Stimulated activated CD4-positive, alpha-beta T cell treated with anti-CD3 and anti-CD28 coated beads, Interleukin-1b, Interleukin-23, amount 100 ng/mL, for 1 hour (primary cell): ENCODE measurements around the gene GAREM1.
"Not testable (repeated sequence)": the region's sequence is repeated elsewhere in the genome, so short reads cannot be mapped to it uniquely, and the experiment has no call there.

ENCODE experiments used
- DNase-seq, 2 donors: peaks; one replicate each; pipeline ENCODE4 v3.0.0-alpha.2; 2020; ENCODE audit warnings: low read depth in 2 of 2

Gene GAREM1

GRCh38 chr18:32470714-32471633, at the start of gene GAREM1:
Gene GAREM1, minus strand, starts transcription at chr18:32470882. Its CDS starts 454 bp downstream, at chr18:32470428.
- peak; percentile 34 to 39 for DNase-seq

DNA sequence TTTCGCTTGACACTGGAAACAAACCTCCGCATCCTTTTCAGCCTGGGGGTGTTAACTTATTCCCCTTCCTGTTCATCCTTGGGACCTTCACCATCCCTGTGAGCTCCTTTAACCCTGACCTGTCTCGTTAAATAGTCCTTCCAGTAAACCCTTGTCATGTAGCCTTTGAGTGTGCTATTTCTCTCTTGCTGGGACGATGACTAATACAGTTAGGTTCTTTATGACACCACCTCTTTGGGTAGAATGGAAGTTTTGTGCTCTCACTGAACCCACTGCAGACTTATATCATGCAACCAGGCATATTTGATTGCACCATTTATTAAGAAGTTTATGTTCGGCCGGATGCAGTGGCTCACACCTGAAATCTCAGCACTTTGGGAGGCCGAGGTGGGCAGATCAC, 40.5 kb upstream of the GAREM1 start:
- no peak for DNase-seq

GRCh38 chr18:32509111-32509510, 38.4 kb upstream of the GAREM1 start:
- DNase-seq = no peak

DNA sequence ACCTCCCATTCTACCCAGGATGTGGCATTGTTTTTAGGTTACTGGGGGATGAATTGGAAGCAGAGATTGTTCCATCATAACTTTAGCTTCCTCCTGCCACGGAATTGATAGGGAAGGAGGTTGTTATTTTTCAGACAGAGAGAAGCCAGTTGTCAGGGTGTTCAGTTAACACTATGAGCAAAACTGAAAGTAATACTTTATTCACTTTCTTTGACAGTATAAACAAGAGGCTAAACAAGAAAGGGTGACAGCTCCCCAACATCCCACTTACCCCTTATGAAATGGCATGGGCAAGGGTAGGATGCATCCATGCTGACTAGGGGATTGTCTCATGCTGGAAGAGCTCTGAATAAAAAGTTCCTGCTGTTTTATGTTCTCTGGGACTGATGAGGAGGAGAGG, 36.4 kb upstream of the GAREM1 start:
- DNase-seq = no peak

DNA sequence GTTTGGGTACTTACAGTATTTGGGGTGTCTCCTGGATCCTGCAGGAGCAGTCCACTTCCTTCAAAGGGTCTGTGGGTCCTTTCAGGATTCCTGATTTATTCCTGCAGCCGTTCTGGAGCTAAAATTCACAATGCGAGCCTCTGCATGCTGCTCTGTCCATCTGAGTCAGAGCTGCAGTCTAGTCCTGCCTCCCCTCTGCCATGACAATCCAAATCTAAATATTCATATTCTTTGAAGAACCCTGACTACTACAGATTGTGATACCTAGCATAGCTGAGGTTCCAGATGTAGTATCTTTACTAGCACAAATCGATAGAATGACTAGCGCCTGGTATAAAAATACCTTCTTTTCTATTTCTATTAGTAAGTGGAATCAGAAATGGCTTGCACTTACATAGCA, 31.3 kb upstream of the GAREM1 start:
- no peak for DNase-seq

DNA sequence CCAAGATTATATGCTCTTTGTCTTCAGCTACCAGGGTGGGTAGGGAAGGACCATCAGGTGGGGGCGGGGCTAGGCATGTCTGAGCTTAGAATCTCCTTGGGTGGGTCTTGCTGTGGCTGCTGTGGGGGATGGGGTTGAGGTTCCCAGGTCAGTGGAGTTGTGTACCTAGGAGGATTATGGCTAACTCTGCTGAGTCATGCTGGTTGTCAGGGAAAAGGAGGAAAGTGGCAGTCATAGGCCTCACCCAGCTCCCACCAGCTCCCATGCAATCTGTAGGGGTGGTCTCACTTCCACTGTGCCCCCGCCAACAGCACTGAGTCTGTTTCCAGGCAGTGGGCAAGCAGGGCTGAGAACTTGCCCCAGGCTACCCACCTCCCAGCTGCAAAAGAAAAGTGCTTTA, 30.6 kb upstream of the GAREM1 start:
- not testable (repeated sequence) for DNase-seq

DNA sequence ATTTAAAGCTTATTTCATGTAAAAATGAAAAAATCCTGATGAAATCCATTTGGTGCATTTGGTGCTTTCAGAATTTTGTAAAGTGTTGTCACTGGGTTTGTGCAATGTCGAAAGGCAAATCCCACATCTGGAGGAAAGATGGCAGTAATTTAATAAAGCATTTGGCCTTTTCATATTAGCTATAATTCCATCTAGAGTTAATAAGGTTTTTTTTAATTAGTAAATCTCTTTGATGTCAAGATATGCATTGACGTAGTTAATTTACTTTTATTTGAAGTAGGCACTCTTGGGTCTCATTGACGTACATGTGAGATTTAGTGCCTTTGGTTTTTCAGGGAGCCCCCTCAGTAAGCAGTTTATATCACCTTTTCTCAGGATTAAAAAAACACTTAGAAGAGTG, 12.3 kb upstream of the GAREM1 start:
- no peak for DNase-seq

- no peak for DNase-seq
These were observed 11.4 kb upstream of the GAREM1 start for GRCh38 chr18:32482117-32482516.

DNA sequence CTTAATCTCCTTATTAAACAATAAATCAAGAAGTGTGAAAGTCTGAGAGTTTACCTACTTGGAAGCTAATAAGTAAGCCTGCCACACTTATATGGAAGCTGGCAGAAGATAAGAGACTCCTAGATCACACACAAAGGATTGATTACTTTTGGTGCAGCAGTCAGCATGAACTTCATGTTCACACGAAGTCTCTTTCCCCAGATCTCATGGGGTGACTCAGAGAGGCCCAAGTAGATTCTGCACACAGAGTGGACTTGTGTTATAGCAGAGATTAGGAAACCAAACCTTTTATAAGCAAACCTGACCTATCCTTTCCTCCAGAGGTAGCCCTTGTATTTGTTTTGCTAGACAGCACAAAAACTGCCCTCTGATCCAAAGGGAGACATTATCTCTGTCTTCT, 9.9 kb upstream of the GAREM1 start:
- DNase-seq = no peak

DNA sequence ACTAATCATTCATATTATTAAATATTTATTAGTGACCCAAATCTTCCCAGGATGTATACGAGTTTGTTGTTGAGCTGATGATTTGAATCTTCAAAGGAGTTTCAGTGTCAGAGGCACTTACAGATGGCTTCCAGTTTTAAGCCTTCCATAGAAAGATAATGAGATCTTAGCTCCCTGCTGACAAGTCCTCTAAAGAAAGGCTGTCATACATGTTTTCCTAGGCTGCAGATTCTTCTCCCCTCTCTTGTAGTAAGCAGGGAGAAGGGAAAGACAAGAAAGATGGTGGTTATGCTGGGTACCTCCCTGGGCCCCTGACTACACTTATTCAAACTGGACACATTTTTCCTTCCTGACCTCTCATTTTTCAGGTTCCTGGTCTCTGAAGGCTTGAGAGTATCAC, 8.1 kb upstream of the GAREM1 start:
- DNase-seq = no peak

DNA sequence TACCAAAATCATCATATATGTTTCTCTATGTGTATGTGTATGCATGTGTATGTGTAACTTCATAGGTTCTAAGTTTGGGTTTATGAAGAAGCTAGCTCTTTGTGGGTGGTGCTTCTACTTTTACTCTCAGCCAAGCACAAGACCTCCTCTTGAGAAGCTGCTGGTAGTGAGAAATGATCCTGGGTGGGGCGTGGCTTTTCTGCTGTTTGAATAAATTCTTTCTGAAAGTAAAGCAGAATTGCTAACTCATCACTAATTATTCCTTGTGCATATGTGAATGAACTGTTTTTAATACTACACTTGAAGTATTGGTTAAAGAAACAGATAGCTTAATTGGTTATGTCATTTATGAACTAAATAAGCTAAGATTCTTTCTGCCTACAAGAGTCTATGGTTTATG, 7.6 kb upstream of the GAREM1 start:
- no peak for DNase-seq

DNA sequence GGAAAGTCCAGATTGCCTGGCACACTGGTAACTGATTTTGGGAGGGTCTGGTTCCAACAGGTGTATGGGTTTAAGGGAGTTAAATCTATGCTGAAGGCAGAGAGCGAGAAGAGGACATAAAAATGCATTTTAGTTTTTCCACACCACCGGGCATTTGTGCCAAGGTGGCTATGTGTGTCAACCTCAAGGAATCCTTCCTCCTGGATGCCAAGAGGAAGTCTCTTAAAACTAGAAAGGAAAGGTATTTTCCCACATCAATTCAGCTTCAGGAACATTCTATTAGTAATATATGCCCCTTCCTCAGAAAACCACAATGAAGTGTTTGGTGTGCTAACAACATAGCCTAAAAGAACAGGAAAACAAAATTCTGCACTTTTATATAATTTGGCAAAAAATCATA, 5.4 kb upstream of the GAREM1 start:
- DNase-seq = no peak

DNA sequence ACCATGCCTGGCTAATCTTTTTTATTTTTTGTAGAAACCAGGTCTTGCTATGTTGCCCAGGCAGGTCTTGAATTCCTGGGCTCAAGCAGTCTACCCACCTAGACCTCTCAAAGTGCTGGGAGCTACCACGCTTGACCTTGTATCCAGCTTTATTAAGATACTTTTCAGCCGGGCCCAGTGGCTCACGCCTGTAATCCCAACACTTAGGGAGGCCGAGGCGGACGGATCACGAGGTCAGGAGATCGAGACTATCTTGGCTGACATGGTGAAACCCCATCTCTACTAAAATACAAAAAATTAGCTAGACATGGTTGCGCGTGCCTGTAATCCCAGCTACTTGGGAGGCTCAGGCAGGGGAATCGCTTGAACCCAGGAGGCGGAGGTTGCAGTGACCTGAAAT, 4.4 kb upstream of the GAREM1 start:
- DNase-seq = not testable (repeated sequence)

DNA sequence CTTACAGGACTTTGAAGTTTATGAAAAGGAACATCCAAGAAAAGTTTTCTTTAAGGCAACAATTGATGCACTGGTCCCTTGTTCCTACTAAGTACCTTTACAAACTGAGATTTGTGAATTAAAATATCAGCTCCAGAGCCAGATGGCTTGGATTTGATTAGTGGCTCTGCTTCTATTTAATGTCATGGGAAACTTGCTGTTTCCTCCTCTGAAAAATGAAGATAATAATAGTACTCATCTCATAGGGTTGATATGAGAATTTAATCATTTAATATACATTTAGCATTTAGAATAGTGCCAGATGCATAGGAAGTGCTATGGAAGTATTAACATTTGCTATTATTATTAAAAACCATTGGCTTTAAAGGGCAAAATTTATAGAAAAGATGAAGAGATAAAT, 2.6 kb upstream of the GAREM1 start:
- no peak for DNase-seq

DNA sequence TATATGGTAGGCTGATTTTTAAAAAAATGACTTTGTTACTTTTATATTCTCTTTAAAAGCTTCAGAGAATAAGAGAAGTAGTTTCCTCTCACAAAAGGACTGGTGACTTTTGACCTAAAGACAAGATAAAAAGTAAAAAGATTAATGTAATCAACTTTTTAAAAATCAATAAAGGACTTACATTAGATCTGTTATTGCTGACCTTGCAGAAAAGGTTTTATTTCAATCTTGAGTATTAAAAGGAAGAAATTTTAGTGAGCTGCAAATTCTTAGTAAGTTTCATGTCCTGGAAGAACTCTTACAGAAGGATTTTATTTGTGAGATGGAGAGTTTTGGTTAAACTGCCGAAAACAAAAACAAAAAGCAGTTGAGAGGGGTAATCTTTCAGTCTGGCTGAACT, 2.2 kb upstream of the GAREM1 start:
- no peak for DNase-seq

GRCh38 chr18:32470460-32470713, 295 bp downstream of the GAREM1 start:
- no peak for DNase-seq

DNA sequence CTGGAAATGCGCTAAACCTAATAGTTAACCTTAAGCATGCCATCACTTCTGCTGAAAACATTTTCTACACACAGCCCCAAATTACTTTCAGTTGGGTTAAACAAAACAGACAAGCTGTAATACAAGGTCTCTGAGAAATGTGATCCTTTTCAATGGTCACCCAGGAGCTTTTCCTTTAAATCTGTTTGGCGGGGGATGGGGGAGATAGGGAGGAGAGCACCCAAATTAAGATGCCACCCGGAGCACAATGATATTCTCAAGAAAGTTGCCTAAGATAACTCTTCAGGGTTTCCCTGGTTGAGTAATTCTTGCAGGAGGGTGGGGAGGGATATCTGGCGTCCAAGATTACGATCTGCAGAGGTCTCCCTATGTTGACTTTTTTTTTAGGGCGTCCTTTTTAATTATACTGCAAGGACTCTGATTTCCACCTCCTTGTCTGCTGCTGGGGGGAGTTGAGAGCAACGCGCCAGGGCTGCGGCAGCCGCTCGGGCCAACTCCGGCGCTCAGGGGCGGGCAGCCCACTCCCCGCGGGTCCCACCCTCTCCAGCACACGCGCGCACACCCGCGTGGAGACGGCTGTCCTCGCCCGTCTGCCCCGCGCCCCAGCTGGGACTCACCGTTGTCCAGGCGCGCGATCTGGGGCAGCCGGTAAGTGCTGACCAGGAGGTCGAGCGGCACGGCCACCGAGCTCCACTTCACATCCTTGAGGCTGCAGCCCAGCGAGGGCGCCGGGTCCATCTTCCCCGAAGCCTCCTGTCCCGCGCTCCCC, 807 bp downstream of the GAREM1 start:
- no peak for DNase-seq

GRCh38 chr18:32469190-32469651, 1.5 kb downstream of the GAREM1 start:
- no peak for DNase-seq

GRCh38 chr18:32468147-32468845, 2.4 kb downstream of the GAREM1 start:
- no peak for DNase-seq

DNA sequence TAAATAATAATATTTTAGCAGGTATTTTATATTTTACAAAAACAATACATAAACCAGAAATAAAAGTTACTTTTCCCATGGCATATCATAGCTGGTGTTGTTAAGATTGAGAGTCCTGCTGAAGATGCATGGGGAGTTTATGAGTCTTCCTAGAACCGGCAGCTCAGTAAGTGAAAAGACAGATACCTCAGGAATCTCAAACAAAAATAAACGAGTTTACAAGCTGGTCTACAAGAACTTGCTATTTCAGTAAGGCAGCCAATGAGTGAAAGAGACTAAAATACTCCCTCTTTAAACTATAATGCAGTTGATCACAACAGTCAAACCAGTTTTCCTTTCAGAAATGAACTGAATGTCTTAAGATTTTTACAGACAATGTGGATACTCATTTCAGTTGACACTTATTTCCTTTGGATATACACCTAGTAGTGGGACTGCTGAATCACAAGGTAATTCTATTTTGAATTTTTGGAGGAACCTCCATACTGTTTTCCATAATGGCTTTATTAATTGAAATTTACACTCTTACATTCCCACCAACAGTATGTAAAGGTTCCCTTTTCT, 8.9 kb downstream of the GAREM1 start:
- DNase-seq = no peak

- no peak for DNase-seq
These were observed 10.4 kb downstream of the GAREM1 start for GRCh38 chr18:32460171-32460731.
